GM23338 (cell line): ENCODE results near the gene RNU5B-1. TPM values are rescaled to one million over a fixed set of nuclear protein-coding genes. Genes with fewer than 3 reads are reported as not detected.

Experiments
- ATAC-seq: fragments of 200-7000 bp; cut with Tn5 transposase; 3 replicates; pipeline ENCODE4 v1.9.1; 2020
- DNase-seq: peaks from one replicate; pipeline ENCODE4 v3.0.0-alpha.2; 2015; ENCODE audit warnings: low spot score
- H2AFZ ChIP-seq: fragments of 200-600 bp; sonication (generic); 2 replicates; pipeline ENCODE4 v1.8.0; 2016; ENCODE audit warnings: antibody characterized with exemption, mild to moderate bottlenecking, moderate library complexity
- H3F3A ChIP-seq: fragments of 200-600 bp; sonication (generic); replicated peaks from 2 replicates; pipeline ENCODE4 v1.8.0; 2017; ENCODE audit warnings: antibody characterized with exemption, mixed run types, low read depth
- H3K27ac ChIP-seq: fragments of 200-600 bp; sonication (generic); 2 replicates; pipeline ENCODE4 v1.6.1; 2016; ENCODE audit warnings: low read depth
- H3K27me3 ChIP-seq: fragments of 200-600 bp; sonication (generic); 2 replicates; pipeline ENCODE4 v1.8.0; 2016; ENCODE audit warnings: mild to moderate bottlenecking, mixed run types, moderate library complexity; ENCODE audit not compliant: insufficient read depth
- H3K36me3 ChIP-seq: fragments of 200-600 bp; sonication (generic); 2 replicates; pipeline ENCODE4 v1.8.0; 2016; ENCODE audit warnings: mild to moderate bottlenecking; ENCODE audit not compliant: insufficient read depth
- H3K4me1 ChIP-seq: fragments of 200-600 bp; sonication (generic); 2 replicates; pipeline ENCODE4 v1.8.0; 2016; ENCODE audit warnings: mild to moderate bottlenecking, moderate library complexity; ENCODE audit not compliant: insufficient read depth
- H3K4me2 ChIP-seq: fragments of 200-600 bp; sonication (generic); 2 replicates; pipeline ENCODE4 v1.7.1; 2017; ENCODE audit warnings: mixed run types
- H3K4me3 ChIP-seq: fragments of 200-600 bp; sonication (generic); 2 replicates; pipeline ENCODE4 v1.6.1; 2016; ENCODE audit warnings: mixed run types
- H3K79me2 ChIP-seq: fragments of 200-600 bp; sonication (generic); replicated peaks from 2 replicates; pipeline ENCODE4 v1.8.0; 2017; ENCODE audit warnings: mild to moderate bottlenecking; ENCODE audit not compliant: insufficient read depth
- H3K9me2 ChIP-seq: fragments of 200-600 bp; sonication (generic); 2 replicates; pipeline ENCODE4 v1.8.0; 2017; ENCODE audit not compliant: insufficient read depth
- H4K20me1 ChIP-seq: fragments of 200-600 bp; sonication (generic); replicated peaks from 2 replicates; pipeline ENCODE4 v1.8.0; 2017; ENCODE audit warnings: mild to moderate bottlenecking; ENCODE audit not compliant: insufficient read depth
- H3K27ac Mint-ChIP-seq: 2 replicates; pipeline ENCODE4 v1.8.0; 2020; ENCODE audit warnings: inconsistent platforms, mild to moderate bottlenecking, moderate library complexity, mixed read lengths
- H3K27me3 Mint-ChIP-seq: 3 replicates; pipeline ENCODE4 v1.8.0; 2022; ENCODE audit warnings: low read depth, mild to moderate bottlenecking, moderate library complexity, mixed read lengths, inconsistent platforms; ENCODE audit not compliant: insufficient read depth, poor library complexity
- H3K36me3 Mint-ChIP-seq: 3 replicates; pipeline ENCODE4 v1.8.0; 2021; ENCODE audit warnings: low read depth, mild to moderate bottlenecking, inconsistent platforms, moderate library complexity, mixed read lengths
- H3K4me1 Mint-ChIP-seq: 3 replicates; pipeline ENCODE4 v1.8.0; 2020; ENCODE audit warnings: mild to moderate bottlenecking, inconsistent platforms, mixed read lengths
- H3K4me3 Mint-ChIP-seq: 3 replicates; pipeline ENCODE4 v1.8.0; 2021; ENCODE audit warnings: moderate library complexity, mild to moderate bottlenecking, inconsistent platforms, mixed read lengths
- H3K9me3 Mint-ChIP-seq: 3 replicates; pipeline ENCODE4 v1.8.0; 2020; ENCODE audit warnings: moderate library complexity, mild to moderate bottlenecking, inconsistent platforms, mixed read lengths
- NANOG ChIP-seq: IDR thresholded peaks from 2 replicates; pipeline ENCODE4 v1.6.1; 2016; ENCODE audit warnings: antibody characterized with exemption, borderline replicate concordance
- POLR2AphosphoS5 ChIP-seq: IDR thresholded peaks from 2 replicates; pipeline ENCODE4 v1.6.1; 2016; ENCODE audit warnings: antibody characterized with exemption, low read depth
- STAT1 ChIP-seq: IDR thresholded peaks from one replicate; pipeline ENCODE4 v1.6.1; 2016; ENCODE audit warnings: antibody characterized with exemption; ENCODE audit not compliant: unreplicated experiment
- ZNF331 ChIP-seq: fragments of 250-450 bp; sonication (Bioruptor Pico); IDR thresholded peaks from 2 replicates; pipeline ENCODE4 v1.5.0; 2020; ENCODE audit warnings: low read depth, mild to moderate bottlenecking, moderate library complexity
- polyA plus RNA-seq: library from polyadenylated mRNA; unstranded; fragments of >200 nt; fragmentation: Nextera tagmentation; extraction: Ambion mirVana; gene quantifications from 2 replicates; pipeline ENCODE4 v1.2.1, GENCODE V29; 2016
- total RNA-seq: library from RNA; depleted of rRNA; stranded (reverse); fragments of >200 nt; shearing (Covaris generic); gene quantifications from 2 replicates; pipeline ENCODE4 v1.2.3, GENCODE V29; 2014
- TF ChIP-seq, protein P1 (sequence below): fragments of 250-450 bp; sonication (Bioruptor Pico); IDR thresholded peaks from 2 replicates; pipeline ENCODE4 v1.5.0; 2020; ENCODE audit warnings: mild to moderate bottlenecking, moderate library complexity

Gene RNU5B-1
- total and polyA plus RNA-seq, 2 experiments from 2014 or later: not detected

- TF ChIP-seq, protein P1, sequence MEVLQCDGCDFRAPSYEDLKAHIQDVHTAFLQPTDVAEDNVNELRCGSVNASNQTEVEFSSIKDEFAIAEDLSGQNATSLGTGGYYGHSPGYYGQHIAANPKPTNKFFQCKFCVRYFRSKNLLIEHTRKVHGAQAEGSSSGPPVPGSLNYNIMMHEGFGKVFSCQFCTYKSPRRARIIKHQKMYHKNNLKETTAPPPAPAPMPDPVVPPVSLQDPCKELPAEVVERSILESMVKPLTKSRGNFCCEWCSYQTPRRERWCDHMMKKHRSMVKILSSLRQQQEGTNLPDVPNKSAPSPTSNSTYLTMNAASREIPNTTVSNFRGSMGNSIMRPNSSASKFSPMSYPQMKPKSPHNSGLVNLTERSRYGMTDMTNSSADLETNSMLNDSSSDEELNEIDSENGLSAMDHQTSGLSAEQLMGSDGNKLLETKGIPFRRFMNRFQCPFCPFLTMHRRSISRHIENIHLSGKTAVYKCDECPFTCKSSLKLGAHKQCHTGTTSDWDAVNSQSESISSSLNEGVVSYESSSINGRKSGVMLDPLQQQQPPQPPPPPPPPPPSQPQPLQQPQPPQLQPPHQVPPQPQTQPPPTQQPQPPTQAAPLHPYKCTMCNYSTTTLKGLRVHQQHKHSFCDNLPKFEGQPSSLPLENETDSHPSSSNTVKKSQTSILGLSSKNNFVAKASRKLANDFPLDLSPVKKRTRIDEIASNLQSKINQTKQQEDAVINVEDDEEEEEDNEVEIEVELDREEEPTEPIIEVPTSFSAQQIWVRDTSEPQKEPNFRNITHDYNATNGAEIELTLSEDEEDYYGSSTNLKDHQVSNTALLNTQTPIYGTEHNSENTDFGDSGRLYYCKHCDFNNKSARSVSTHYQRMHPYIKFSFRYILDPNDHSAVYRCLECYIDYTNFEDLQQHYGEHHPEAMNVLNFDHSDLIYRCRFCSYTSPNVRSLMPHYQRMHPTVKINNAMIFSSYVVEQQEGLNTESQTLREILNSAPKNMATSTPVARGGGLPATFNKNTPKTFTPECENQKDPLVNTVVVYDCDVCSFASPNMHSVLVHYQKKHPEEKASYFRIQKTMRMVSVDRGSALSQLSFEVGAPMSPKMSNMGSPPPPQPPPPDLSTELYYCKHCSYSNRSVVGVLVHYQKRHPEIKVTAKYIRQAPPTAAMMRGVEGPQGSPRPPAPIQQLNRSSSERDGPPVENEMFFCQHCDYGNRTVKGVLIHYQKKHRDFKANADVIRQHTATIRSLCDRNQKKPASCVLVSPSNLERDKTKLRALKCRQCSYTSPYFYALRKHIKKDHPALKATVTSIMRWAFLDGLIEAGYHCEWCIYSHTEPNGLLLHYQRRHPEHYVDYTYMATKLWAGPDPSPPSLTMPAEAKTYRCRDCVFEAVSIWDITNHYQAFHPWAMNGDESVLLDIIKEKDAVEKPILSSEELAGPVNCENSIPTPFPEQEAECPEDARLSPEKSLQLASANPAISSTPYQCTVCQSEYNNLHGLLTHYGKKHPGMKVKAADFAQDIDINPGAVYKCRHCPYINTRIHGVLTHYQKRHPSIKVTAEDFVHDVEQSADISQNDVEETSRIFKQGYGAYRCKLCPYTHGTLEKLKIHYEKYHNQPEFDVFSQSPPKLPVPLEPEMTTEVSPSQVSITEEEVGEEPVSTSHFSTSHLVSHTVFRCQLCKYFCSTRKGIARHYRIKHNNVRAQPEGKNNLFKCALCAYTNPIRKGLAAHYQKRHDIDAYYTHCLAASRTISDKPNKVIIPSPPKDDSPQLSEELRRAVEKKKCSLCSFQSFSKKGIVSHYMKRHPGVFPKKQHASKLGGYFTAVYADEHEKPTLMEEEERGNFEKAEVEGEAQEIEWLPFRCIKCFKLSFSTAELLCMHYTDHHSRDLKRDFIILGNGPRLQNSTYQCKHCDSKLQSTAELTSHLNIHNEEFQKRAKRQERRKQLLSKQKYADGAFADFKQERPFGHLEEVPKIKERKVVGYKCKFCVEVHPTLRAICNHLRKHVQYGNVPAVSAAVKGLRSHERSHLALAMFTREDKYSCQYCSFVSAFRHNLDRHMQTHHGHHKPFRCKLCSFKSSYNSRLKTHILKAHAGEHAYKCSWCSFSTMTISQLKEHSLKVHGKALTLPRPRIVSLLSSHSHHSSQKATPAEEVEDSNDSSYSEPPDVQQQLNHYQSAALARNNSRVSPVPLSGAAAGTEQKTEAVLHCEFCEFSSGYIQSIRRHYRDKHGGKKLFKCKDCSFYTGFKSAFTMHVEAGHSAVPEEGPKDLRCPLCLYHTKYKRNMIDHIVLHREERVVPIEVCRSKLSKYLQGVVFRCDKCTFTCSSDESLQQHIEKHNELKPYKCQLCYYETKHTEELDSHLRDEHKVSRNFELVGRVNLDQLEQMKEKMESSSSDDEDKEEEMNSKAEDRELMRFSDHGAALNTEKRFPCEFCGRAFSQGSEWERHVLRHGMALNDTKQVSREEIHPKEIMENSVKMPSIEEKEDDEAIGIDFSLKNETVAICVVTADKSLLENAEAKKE: no peak
- no peak for TF ChIP-seq ZNF331 (CRISPR knock-in tag)
Observed at GRCh38 chr15:65287520-65287855, 17.0 kb upstream of the RNU5B-1 start (continued).

GRCh38 chr15:65289261-65289854 lies 15.1 kb upstream of the RNU5B-1 start:
- DNase-seq (no peak), ATAC-seq (no peak)
- Mint-ChIP-seq H3K9me3 (no peaks in the 10 kb centered on the region), H3K27ac (no peak overlapping the region), H3K4me1 (peaks cover 17% of the 10 kb centered on the region), H3K4me3 (no peak overlapping the region), H3K36me3 (no peaks in the 10 kb centered on the region), H3K27me3 (peaks cover 13% of the 10 kb centered on the region)
- Histone ChIP-seq H3K4me3 (no peak overlapping the region), H3K4me1 (peaks cover 14% of the 10 kb centered on the region), H3F3A (0 out of 2 replicates have a peak, but pooled peaks cover 6% of the 10 kb centered on the region), H4K20me1 (no peaks in the 10 kb centered on the region), H3K36me3 (no peaks in the 10 kb centered on the region), H3K27me3 (peaks cover 29% of the 10 kb centered on the region), H2AFZ (no peak overlapping the region), H3K79me2 (no peaks in the 10 kb centered on the region), H3K9me2 (peaks cover 5% of the 10 kb centered on the region; the same call in 1 of the 2 replicates), H3K27ac (no peak overlapping the region), H3K4me2 (no peak overlapping the region)
- no peak for TF ChIP-seq STAT1
- no peak for TF ChIP-seq NANOG
- TF ChIP-seq POLR2AphosphoS5: no peak
